ENCODE data around the gene MPP3. TPM values are rescaled to one million over a fixed set of nuclear protein-coding genes. Genes with fewer than 3 reads are reported as not detected.

MPP3 gene
- total and polyA plus RNA-seq, 2 of the 4 experiments (the other 2 are of a cell fraction): 5.7 to 11.9 TPM

GRCh38 chr17:43799047-43799446 lies 33.9 kb downstream of the MPP3 start:
- no peak overlapping the region for H2BK120ac ChIP-seq (ENCODE audit: low read depth, low read length)
- H3K14ac ChIP-seq (replicated peaks; ENCODE audit: low read depth, low read length): no peak overlapping the region
- H2BK20ac ChIP-seq (ENCODE audit: low read depth, low read length): no peak overlapping the region
- H3K27ac ChIP-seq (ENCODE audit: insufficient read depth, low read length): no peak overlapping the region
- intact Hi-C loops (cut with micrococcal nuclease) (no loop called here), dilution Hi-C loops (cut with HindIII; ENCODE audit: low sequenced_read_pairs, unreplicated experiment) (no loop called here), in situ Hi-C loops (cut with MboI; ENCODE audit: low sequenced_read_pairs) (no loop called here)
- no peak overlapping the region for H3K4ac ChIP-seq (ENCODE audit: low read depth, low read length)
- H4K91ac ChIP-seq (ENCODE audit: insufficient read depth, low read depth, low read length): no peak overlapping the region
- H4K20me1 ChIP-seq (ENCODE audit: insufficient read depth, low read length): peaks cover 5% of the 10 kb centered on the region; the same call in 1 of the 2 replicates
- H4K5ac ChIP-seq (ENCODE audit: low read depth, low read length): no peak overlapping the region
- no peak overlapping the region for H2AK9ac ChIP-seq (replicated peaks; ENCODE audit: low read depth, low read length, poor library complexity)
- DNase-seq: no peak
- peaks cover 2% of the 10 kb centered on the region; the same call in 1 of the 2 replicates for H3K4me1 ChIP-seq (ENCODE audit: control insufficient read depth, insufficient read depth, low read length)
- H3K9me3 ChIP-seq (ENCODE audit: control insufficient read depth, insufficient read depth, low read length): no peaks in the 10 kb centered on the region; the same call in 1 of the 2 replicates
- no peak overlapping the region for H3K9ac ChIP-seq (ENCODE audit: low read depth, low read length)
- POLR2A ChIA-PET (ENCODE audit: unreplicated experiment): no interaction called here
- no TSS peak for BruUV-seq (replicated peaks)
- H4K8ac ChIP-seq (ENCODE audit: low read depth in 2 of 2, low read length in 2 of 2): no peak overlapping the region
- no peaks in the 10 kb centered on the region for H3K27me3 ChIP-seq (ENCODE audit: control insufficient read depth, insufficient read depth, low read length)
- no peak overlapping the region for H3K56ac ChIP-seq (ENCODE audit: extremely low read depth, insufficient read depth, low read length)
- H2BK5ac ChIP-seq (ENCODE audit: low read depth, low read length, poor library complexity, severe bottlenecking): no peak overlapping the region
- TF ChIP-seq RFX5 (IDR thresholded peaks at IDR 0.05; ENCODE audit: low read depth, low read length): no peak
- TF ChIP-seq ELK1 (IDR thresholded peaks at IDR 0.05; ENCODE audit: borderline replicate concordance, low read depth, low read length): no peak
- no peak for TF ChIP-seq POLR2A (IDR thresholded peaks at IDR 0.05; ENCODE audit: low read depth, low read length)
- TF ChIP-seq RAD21 (IDR thresholded peaks at IDR 0.05; ENCODE audit: low read length): no peak
- TF ChIP-seq SMC3 (IDR thresholded peaks at IDR 0.05; ENCODE audit: low read depth, low read length): no peak
- TF ChIP-seq CEBPB (IDR thresholded peaks at IDR 0.05; ENCODE audit: low read depth, low read length): no peak
- no peak for TF ChIP-seq USF2 (IDR thresholded peaks at IDR 0.05; ENCODE audit: low read depth, low read length)
- no peak for TF ChIP-seq MAZ (IDR thresholded peaks at IDR 0.05; ENCODE audit: borderline replicate concordance, low read depth, low read length)
- TF ChIP-seq RCOR1 (IDR thresholded peaks at IDR 0.05; ENCODE audit: insufficient replicate concordance, low read length): no peak
- TF ChIP-seq MAFK (IDR thresholded peaks at IDR 0.05; ENCODE audit: low read depth, low read length): no peak
- no peak for TF ChIP-seq CTCF (conservative IDR thresholded peaks at IDR 0.05; ENCODE audit: low read depth, low read length)
- no peak overlapping the region for H2AFZ ChIP-seq (replicated peaks; ENCODE audit: low read length, poor library complexity)
- no peaks in the 10 kb centered on the region for H3K79me1 ChIP-seq (ENCODE audit: low read depth in 1 of 2, low read length in 2 of 2)
- no peak overlapping the region for H2AK5ac ChIP-seq (ENCODE audit: low read depth, low read length)
- peaks cover 5% of the 10 kb centered on the region for H3K36me3 ChIP-seq (ENCODE audit: control insufficient read depth, insufficient read depth, low read length)
- CTCF ChIA-PET: interaction anchor here (0.6 kb wide), 1 partner anchor 47 kb away, joined by 3 read pairs; no protein-coding TSS in a partner anchor
- no peak overlapping the region for H2BK15ac ChIP-seq (ENCODE audit: low read depth, low read length)
- H3K18ac ChIP-seq (ENCODE audit: low read depth, low read length): no peak overlapping the region
- H3K4me3 ChIP-seq (ENCODE audit: insufficient read depth, low read depth, low read length): no peak overlapping the region
- no CpG with 5 or more reads among the region's 2 CpGs for WGBS, 2 experiments (ENCODE audit: extremely low coverage in 2 of 2, insufficient read length in 1 of 2)
- 0 out of 2 replicates have a peak, but pooled peaks cover 5% of the 10 kb centered on the region for H3K9me1 ChIP-seq (ENCODE audit: insufficient read depth, low read length)
- no peak overlapping the region for H3K4me2 ChIP-seq (ENCODE audit: low read depth, low read length)
- H3K23ac ChIP-seq (ENCODE audit: low read depth, low read length): no peak overlapping the region
- ATAC-seq (ENCODE audit: low read depth): no peak
